BE2C (cell line): ENCODE data around the gene ARFRP1.

Source experiments
- DNase-seq: peaks from one replicate; pipeline ENCODE4 v3.0.0-alpha.2; 2020
- H3K27me3 ChIP-seq: fragments of 250-450 bp; sonication (Bioruptor Pico); 2 replicates; pipeline ENCODE4 v1.5.1; 2020; ENCODE audit warnings: mild to moderate bottlenecking
- H3K36me3 ChIP-seq: fragments of 250-450 bp; sonication (Bioruptor Pico); 2 replicates; pipeline ENCODE4 v1.5.1; 2020; ENCODE audit warnings: mild to moderate bottlenecking
- H3K4me1 ChIP-seq: fragments of 250-450 bp; sonication (Bioruptor Pico); 2 replicates; pipeline ENCODE4 v1.5.1; 2020
- H3K4me3 ChIP-seq: 2 replicates; pipeline ENCODE4 v1.5.1; 2011; ENCODE audit warnings: low read depth, low read length
- H3K9me3 ChIP-seq: fragments of 250-450 bp; sonication (Bioruptor Pico); 2 replicates; pipeline ENCODE4 v1.5.1; 2020
- TF ChIP-seq, protein P1 (sequence below): IDR thresholded peaks from 2 replicates; pipeline ENCODE4 v1.5.1; 2012; ENCODE audit warnings: mild to moderate bottlenecking, low read depth, low read length

The ARFRP1 gene

DNA sequence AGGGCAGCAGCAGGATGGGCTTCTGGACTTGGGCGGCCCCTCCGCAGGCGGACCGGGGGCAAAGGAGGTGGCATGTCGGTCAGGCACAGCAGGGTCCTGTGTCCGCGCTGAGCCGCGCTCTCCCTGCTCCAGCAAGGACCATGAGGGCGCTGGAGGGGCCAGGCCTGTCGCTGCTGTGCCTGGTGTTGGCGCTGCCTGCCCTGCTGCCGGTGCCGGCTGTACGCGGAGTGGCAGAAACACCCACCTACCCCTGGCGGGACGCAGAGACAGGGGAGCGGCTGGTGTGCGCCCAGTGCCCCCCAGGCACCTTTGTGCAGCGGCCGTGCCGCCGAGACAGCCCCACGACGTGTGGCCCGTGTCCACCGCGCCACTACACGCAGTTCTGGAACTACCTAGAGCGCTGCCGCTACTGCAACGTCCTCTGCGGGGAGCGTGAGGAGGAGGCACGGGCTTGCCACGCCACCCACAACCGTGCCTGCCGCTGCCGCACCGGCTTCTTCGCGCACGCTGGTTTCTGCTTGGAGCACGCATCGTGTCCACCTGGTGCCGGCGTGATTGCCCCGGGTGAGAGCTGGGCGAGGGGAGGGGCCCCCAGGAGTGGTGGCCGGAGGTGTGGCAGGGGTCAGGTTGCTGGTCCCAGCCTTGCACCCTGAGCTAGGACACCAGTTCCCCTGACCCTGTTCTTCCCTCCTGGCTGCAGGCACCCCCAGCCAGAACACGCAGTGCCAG lies 11.0 kb downstream of the ARFRP1 start, which contains the start of gene TNFRSF6B:
Gene TNFRSF6B, plus strand, starts transcription at position 25 of the 729 bp plus-strand sequence. Its CDS starts 116 bp downstream, at position 141.
- Histone ChIP-seq H3K4me3 (peak within 1 kb of the TSS; percentile 32), H3K36me3 (no peaks in the 10 kb centered on the region), H3K9me3 (no peaks in the 10 kb centered on the region), H3K27me3 (no peaks in the 10 kb centered on the region), H3K4me1 (peaks cover 44% of the 10 kb centered on the region)
- peak; percentile 55 for DNase-seq
- TF ChIP-seq, protein P1, sequence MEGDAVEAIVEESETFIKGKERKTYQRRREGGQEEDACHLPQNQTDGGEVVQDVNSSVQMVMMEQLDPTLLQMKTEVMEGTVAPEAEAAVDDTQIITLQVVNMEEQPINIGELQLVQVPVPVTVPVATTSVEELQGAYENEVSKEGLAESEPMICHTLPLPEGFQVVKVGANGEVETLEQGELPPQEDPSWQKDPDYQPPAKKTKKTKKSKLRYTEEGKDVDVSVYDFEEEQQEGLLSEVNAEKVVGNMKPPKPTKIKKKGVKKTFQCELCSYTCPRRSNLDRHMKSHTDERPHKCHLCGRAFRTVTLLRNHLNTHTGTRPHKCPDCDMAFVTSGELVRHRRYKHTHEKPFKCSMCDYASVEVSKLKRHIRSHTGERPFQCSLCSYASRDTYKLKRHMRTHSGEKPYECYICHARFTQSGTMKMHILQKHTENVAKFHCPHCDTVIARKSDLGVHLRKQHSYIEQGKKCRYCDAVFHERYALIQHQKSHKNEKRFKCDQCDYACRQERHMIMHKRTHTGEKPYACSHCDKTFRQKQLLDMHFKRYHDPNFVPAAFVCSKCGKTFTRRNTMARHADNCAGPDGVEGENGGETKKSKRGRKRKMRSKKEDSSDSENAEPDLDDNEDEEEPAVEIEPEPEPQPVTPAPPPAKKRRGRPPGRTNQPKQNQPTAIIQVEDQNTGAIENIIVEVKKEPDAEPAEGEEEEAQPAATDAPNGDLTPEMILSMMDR: no peak

DNA sequence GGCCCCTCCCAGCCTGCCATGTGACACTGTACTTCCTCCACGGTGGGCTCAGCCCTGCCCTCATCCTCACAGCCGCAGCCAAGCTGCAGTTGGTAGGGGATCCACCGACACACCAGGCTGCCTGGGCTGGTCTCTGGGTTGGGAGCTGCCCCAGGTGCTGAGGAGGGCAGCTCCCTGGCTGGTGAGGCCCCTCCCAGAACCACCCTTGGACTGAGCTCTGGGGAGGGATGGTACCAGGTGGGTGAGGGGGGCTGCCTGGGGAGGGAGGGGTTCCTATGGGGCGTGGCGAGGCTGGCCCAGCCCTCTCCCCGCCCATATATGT lies 11.5 kb downstream of the ARFRP1 start:
- H3K36me3 ChIP-seq: no peaks in the 10 kb centered on the region
- H3K4me3 ChIP-seq: no peak overlapping the region
- H3K27me3 ChIP-seq: no peaks in the 10 kb centered on the region
- peaks cover 44% of the 10 kb centered on the region for H3K4me1 ChIP-seq
- peak; percentile 51 for DNase-seq
- TF ChIP-seq, protein P1: no peak
- H3K9me3 ChIP-seq: no peaks in the 10 kb centered on the region

DNA sequence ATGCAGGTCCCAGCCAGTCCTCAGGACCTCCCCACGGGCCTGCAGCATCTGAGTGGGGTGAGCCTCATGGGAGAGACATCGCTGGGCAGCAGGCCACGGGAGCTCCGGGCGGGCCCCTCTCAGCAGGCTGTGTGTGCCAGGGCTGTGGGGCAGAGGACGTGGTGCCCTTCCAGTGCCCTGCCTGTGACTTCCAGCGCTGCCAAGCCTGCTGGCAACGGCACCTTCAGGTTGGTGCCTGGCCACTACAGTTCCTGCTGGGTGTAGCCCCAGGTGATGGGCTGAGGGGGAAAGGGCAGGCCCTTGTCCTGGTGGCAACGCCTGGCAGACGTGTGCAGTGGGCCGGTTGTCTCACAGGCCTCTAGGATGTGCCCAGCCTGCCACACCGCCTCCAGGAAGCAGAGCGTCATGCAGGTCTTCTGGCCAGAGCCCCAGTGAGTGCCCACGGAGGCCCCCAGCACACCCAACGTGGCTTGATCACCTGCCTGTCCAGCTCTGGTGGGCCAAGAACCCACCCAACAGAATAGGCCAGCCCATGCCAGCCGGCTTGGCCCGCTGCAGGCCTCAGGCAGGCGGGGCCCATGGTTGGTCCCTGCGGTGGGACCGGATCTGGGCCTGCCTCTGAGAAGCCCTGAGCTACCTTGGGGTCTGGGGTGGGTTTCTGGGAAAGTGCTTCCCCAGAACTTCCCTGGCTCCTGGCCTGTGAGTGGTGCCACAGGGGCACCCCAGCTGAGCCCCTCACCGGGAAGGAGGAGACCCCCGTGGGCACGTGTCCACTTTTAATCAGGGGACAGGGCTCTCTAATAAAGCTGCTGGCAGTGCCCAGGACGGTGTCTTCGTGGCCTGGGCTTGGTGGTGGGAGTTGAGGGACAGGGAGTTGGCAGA lies 12.1 kb downstream of the ARFRP1 start:
- Histone ChIP-seq H3K36me3 (no peaks in the 10 kb centered on the region), H3K4me3 (no peak overlapping the region), H3K27me3 (no peaks in the 10 kb centered on the region), H3K4me1 (peaks cover 42% of the 10 kb centered on the region), H3K9me3 (no peaks in the 10 kb centered on the region)
- TF ChIP-seq, protein P1: no peak
- no peak for DNase-seq

DNA sequence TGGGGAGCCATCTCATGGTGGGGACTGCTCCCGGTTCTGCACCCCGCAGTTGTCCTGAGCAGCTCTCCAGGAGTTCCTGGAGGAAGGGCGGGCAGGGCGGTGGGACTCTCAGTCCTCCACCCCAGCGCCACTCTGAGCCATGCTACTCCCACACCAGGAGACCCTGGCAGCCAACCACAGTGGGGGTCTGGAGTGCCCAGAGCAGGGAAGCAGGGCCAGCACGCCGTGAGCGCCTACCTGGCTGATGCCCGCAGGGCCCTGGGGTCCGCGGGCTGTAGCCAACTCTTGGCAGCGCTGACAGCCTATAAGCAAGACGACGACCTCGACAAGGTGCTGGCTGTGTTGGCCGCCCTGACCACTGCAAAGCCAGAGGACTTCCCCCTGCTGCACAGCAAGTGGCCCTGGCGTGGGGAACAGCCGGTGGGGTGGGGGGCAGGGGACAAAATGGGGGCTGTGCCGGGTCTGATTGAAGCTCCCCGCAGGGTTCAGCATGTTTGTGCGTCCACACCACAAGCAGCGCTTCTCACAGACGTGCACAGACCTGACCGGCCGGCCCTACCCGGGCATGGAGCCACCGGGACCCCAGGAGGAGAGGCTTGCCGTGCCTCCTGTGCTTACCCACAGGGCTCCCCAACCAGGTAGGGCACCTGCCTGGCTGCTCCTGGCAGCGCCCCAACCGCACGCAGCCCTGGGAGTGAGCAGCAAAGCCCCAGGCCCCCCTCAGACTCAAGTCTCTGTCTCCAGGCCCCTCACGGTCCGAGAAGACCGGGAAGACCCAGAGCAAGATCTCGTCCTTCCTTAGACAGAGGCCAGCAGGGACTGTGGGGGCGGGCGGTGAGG lies 13.0 kb downstream of the ARFRP1 start:
- Histone ChIP-seq H3K4me3 (no peak overlapping the region), H3K4me1 (peaks cover 33% of the 10 kb centered on the region), H3K27me3 (no peaks in the 10 kb centered on the region), H3K9me3 (no peaks in the 10 kb centered on the region), H3K36me3 (no peaks in the 10 kb centered on the region)
- TF ChIP-seq, protein P1: no peak
- DNase-seq: no peak

DNA sequence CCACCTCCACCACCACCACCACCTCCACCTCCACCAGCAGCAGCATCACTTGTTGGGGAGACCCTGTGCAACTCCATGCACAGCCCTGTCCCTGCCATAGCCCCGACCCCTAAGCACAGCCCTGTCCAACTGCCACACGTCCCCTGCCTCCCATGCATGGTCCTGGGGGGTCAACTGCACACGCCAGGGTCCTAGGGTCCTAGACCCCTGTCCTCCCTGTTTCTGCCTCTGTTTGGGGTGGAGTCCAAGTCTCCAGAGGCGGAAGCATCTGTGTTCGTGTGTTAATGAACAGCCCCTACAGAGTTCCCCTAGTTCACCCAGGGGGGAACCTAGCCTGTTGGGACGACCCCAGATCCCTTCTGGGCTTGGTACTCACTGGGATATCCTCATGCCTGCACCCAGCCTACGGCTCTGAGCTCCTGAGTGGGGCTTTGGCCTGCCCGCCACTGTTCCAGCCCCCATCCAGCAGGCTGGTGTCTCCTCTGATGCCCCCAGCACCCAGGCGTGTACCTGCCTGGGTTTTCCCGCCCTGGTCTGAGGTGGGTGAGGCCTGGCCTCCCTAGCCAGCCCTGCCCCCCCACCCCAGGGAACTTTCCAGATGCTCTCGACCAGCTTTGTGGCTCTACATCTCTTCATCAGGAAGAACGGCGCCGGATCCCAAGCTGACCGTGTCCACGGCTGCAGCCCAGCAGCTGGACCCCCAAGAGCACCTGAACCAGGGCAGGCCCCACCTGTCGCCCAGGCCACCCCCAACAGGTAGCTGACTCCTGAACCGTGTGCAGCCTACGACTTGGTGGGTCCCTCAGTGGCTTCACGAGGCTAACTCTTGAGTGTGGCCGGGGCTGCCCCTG lies 13.8 kb downstream of the ARFRP1 start:
- Histone ChIP-seq H3K36me3 (no peaks in the 10 kb centered on the region), H3K9me3 (no peaks in the 10 kb centered on the region), H3K4me1 (peaks cover 24% of the 10 kb centered on the region), H3K4me3 (no peak overlapping the region), H3K27me3 (no peaks in the 10 kb centered on the region)
- TF ChIP-seq, protein P1: no peak
- no peak for DNase-seq
